GM04503 (cell line): ENCODE data around the gene DET1.
"Not testable (repeated sequence)": the region's sequence is repeated elsewhere in the genome, so short reads cannot be mapped to it uniquely, and the experiment has no call there.

Experiments used
- DNase-seq: peaks from one replicate; pipeline ENCODE4 v3.0.0-alpha.2; 2012; ENCODE audit warnings: low read depth

The DET1 gene

DNA sequence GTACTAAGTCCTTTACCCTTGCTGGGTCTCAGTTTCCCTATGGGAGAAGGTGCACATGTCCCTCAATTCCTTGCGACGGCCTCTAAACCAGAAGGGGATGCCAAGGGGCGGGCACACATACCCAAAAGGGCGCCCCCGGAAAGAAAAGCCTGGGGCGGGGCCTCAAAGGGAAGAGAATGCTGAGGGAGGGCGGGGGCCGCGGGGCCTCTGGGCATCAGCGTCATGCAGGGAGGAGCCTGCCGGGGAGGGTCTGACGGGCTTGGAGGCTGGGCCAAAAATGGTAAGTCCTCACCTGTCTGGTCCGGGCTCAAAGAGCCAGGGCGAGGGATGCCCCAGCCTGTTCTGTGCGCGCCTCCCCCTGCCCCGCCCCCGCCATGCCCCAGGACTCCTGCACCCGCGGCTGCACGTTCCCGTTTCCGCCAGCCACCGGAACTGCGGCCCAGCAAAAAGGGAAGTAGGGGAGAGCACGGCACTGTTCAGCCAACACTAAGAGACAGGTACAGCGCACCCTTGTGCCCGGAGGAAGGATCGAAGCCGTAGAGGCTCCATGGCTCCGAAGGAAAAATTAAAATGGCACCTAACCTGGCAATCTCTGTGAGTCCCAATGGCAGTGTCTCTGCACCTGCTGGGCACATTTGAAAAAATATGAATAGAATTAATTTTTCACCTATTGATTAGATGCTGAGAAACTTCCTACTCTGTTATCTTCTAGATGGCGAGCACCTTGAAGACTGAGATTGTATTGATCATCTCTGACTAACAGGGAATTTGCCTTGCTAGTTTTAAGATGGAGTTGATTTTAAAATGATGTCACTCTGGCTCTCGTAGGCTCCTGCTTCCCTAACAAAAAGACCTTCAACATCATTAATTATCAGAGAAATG lies at the start of gene DET1:
Gene DET1, minus strand, starts transcription at position 434 of the 882 bp plus-strand sequence. CDS start 14,976 bp downstream, outside the sequence.
- peak; percentile 67 for DNase-seq

DNA sequence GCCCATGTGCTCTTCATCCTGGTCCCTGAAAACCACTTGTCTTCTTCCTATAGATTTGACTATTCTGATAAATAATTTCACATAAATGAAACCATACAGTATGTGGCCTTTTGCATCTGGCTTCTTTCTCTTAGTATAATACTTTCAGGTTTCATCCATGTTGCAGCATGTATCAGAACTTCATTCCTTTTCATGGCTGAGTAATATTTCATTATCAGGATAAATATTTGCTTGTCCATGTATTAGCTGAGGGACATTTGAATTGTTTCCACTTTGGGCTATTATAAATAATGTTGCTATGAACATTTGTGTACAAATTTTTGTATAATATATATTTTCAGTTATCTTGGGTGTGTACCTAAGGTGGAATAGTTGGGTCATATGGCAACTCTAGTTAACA lies 44.9 kb upstream of the DET1 start:
- DNase-seq: no peak

- no peak for DNase-seq
Observed at GRCh38 chr15:88590759-88591158, 44.3 kb upstream of the DET1 start.

- no peak for DNase-seq
Observed at GRCh38 chr15:88586401-88587162, 40.1 kb upstream of the DET1 start.

DNA sequence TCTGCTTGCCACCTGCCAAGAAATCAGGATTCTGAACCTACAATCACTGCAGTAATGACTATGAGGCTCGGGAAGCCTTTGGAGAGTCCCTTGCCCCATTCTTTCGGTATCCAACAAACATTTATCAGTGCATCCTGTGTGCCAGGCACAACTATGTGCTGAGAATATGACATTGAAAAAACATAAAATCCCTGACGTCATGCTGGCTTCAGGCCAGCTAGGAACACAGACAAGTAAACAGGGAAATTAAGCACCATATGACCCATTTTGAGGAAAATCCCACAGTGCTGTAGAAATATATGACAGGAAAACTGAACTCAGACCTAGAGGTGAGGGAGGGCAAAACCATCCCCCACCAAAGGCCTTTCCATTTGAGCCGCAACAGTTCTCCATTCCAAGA lies 34.1 kb upstream of the DET1 start:
- no peak for DNase-seq

GRCh38 chr15:88579322-88579721 lies 32.8 kb upstream of the DET1 start:
- no peak for DNase-seq

GRCh38 chr15:88574655-88575054 lies 28.2 kb upstream of the DET1 start:
- no peak for DNase-seq

GRCh38 chr15:88574077-88574476 lies 27.6 kb upstream of the DET1 start:
- DNase-seq: no peak

DNA sequence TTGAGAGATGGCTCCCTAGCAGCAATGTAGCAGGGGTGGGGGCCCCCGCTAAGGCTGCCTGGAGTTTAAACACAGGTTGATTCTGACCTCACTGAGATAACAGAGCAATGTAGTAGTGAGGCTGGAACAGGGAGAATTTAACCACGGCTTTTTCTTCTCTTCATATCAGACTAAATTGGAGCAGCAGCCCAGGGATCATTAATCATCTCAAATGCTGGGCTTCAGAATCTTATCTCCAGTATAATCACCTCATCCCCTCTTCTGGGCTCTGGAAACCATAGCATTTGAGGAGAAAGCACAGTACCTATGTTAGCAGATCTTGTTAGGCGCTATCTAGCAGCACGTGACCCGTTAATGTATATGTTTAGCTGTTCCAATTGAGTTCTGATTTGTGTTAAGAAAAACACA lies 25.4 kb upstream of the DET1 start:
- no peak for DNase-seq

GRCh38 chr15:88571153-88571851 lies 24.8 kb upstream of the DET1 start:
- no peak for DNase-seq

DNA sequence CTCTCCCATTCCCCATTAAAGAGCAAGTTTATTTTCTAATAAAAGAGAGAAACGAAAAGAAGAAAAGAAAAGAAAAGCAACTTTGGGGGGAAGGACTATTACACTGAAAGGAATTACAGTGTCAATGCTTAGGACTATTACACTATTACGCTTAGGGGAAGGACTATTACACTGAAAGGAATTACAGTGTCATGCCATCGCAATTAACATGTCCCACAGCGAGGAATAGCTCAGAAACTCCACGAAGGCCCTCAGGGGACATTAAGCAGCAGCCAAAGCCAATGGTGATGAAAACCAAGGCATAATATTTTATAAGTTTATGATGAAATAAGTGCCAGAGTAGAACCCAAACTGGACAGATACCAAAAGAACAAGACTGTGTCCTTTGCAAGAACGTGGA lies 22.1 kb upstream of the DET1 start:
- peak; percentile 63 for DNase-seq

- no peak for DNase-seq
Observed at GRCh38 chr15:88564741-88565140, 18.3 kb upstream of the DET1 start.

GRCh38 chr15:88563638-88564037 lies 17.2 kb upstream of the DET1 start:
- DNase-seq: no peak

DNA sequence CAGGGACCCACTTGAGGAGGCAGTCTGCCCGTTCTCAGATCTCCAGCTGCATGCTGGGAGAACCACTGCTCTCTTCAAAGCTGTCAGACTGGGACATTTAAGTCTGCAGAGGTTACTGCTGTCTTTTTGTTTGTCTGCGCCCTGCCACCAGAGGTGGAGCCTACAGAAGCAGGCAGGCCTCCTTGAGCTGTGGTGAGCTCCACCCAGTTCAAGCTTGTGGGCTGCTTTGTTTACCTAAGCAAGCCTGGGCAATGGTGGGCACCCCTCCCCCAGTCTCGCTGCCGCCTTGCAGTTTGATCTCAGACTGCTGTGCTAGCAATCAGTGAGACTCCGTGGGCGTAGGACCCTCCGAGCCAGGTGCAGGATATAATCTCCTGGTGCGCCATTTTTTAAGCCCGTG lies 13.1 kb upstream of the DET1 start:
- not testable (repeated sequence) for DNase-seq

DNA sequence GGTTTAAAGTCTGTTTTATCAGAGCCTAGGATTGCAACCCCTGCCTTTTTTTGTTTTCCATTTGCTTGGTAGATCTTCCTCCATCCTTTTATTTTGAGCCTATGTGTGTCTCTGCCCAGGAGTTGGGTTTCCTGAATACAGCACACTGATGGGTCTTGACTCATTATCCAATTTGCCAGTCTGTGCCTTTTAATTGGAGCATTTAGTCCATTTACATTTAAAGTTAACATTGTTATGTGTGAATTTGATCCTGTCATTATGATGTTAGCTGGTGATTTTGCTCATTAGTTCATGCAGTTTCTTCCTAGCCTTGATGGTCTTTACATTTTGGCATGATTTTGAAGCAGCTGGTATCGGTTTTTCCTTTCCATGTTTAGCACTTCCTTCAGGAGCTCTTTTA lies 11.5 kb upstream of the DET1 start:
- not testable (repeated sequence) for DNase-seq

- not testable (repeated sequence) for DNase-seq
Observed at GRCh38 chr15:88548009-88548408, 1.5 kb upstream of the DET1 start.

DNA sequence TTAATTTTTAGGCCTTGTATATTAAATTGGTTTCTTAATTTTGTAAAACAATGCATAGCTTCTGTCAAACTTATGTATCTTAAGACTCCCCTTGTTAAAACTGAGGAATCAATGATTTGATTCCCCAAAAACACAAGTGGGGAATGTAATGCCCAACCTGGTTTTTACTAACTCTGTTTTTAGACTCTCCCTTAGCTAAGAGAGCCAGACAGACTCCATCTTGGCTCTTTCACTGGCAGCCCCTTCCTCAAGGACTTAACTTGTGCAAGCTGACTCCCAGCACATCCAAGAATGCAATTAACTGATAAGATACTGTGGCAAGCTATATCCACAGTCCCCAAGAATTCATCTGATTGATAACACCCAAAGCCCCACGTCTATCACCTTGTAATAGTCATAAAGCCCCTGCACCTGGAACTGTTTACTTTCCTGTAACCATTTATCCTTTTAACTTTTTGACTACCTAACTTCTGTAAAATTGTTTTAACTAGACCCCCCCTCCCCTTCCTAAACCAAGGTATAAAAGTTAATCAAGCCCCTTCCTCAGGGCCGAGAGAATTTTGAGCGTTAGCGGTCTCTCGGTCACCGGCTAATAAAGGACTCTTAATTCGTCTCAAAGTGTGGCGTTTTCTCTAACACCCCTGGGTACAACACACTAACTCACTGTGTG lies 768 bp downstream of the DET1 start:
- not testable (repeated sequence) for DNase-seq

DNA sequence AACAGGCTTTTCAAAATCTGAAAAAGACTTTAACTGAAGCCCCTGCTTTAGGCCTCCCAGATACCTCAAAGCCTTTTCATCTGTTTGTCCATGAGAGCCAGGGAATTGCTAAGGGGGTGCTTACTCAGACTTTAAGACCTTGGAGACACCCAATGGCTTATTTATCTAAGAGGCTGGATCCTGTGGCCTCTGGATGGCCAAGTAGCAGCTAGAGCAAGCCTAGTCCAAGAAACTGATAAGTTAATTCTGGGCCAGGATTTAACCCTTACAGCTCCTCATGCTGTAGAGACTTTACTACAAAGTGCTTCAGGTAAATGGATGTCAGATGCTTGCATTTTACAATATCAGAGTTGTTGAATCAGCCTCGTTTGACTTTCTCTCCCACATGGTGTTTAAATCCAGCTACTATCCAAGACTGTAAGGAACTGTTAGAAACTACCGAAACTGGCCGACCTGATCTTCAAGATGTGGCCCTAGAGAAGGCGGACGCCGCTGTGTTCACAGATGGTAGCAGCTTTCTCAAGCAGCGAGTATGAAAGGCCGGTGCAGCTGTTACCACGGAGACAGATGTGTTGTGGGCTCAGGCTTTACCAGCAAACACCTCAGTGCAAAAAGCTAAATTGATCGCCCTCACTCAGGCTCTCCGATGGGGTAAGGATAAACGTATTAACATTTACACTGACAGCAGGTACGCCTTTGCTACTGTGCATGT lies 3.3 kb downstream of the DET1 start:
- no peak for DNase-seq

GRCh38 chr15:88542342-88542733 lies 4.1 kb downstream of the DET1 start:
- DNase-seq: no peak

DNA sequence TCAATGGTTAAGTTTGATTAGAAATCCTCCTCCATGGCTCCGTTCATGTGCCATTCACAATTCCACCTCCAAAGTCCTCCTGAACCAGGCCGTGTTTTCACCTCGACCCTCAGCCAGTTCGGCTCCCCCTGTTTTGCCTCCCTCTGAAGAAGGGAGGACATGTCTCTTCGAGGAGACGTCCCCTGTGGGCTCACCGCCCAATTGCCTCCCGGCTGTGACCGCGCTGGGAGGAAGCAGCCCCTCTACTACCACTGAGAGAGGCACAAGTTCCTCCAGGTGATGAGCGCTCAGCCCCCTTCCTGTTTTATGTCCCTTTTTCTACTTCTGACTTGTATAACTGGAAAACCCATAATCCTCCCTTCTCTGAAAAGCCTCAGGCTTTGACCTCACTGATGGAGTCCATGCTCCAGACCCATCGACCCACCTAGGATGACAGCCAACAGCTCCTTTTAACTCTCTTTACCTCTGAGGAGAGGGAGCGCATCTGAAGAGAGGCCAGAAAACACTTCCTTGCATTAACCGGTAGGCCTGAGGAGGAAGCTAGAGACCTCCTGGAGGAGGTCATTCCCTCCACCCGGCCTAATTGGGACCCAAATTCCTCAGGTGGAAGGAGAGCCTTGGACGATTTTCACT lies 4.7 kb downstream of the DET1 start:
- no peak for DNase-seq

- DNase-seq: not testable (repeated sequence)
Observed at GRCh38 chr15:88541111-88541510, 5.4 kb downstream of the DET1 start.
